Calu3 (cell line): Measurements from ENCODE around the gene TRIM10. TPM values are rescaled to one million over a fixed set of nuclear protein-coding genes. Genes with fewer than 3 reads are reported as not detected.
A peak's percentile ranks its signal among the peaks of the same experiment; 100 is the strongest.
"Not testable (repeated sequence)": the region's sequence is repeated elsewhere in the genome, so short reads cannot be mapped to it uniquely, and the experiment has no call there.

Experiments used
- BruUV-seq: library from RNA; stranded (reverse); fragments of 400-500 nt; replicated peaks from 2 replicates; lab custom pipeline; 2021; lab: Mats Ljungman, UMichigan
- CTCF ChIA-PET: fragments of 300-600 bp; sonication (Branson Sonifier 250); formaldehyde crosslinking; loops from one replicate; lab custom pipeline; 2022; ENCODE audit warnings: antibody characterized with exemption; lab: Charles Lee
- DNase-seq: peaks from one replicate; pipeline ENCODE4 v3.0.0; 2022
- H3K27ac Mint-ChIP-seq: one replicate; pipeline ENCODE4 v1.8.0; 2022; ENCODE audit warnings: mixed read lengths; ENCODE audit not compliant: unreplicated experiment
- H3K27me3 Mint-ChIP-seq: one replicate; pipeline ENCODE4 v1.8.0; 2022; ENCODE audit warnings: mixed read lengths; ENCODE audit not compliant: unreplicated experiment
- H3K36me3 Mint-ChIP-seq: one replicate; pipeline ENCODE4 v1.8.0; 2022; ENCODE audit warnings: mild to moderate bottlenecking, moderate library complexity, mixed read lengths; ENCODE audit not compliant: insufficient read depth, unreplicated experiment
- H3K4me1 Mint-ChIP-seq: one replicate; pipeline ENCODE4 v1.8.0; 2022; ENCODE audit warnings: mild to moderate bottlenecking, low read depth, mixed read lengths; ENCODE audit not compliant: unreplicated experiment
- H3K4me3 Mint-ChIP-seq: one replicate; pipeline ENCODE4 v1.8.0; 2022; ENCODE audit warnings: mild to moderate bottlenecking, low read depth, moderate library complexity, mixed read lengths; ENCODE audit not compliant: unreplicated experiment
- H3K9me3 Mint-ChIP-seq: one replicate; pipeline ENCODE4 v1.8.0; 2022; ENCODE audit warnings: low read depth, mixed read lengths; ENCODE audit not compliant: unreplicated experiment
- CTCF ChIP-seq: fragments of 200-600 bp; IDR thresholded peaks from one replicate; pipeline ENCODE4 v1.8.0; 2022; ENCODE audit warnings: antibody characterized with exemption; ENCODE audit not compliant: unreplicated experiment
- intact Hi-C: fragments of 100-400 bp; cut with micrococcal nuclease; formaldehyde crosslinking; loops from one replicate; pipeline ENCODE4 v1.10.0; 2022; ENCODE audit not compliant: unreplicated experiment
- total RNA-seq: library from RNA; stranded (reverse); gene quantifications from 2 replicates; pipeline ENCODE4 v1.2.3, GENCODE V29; 2022

The TRIM10 gene
- total RNA-seq, 1 experiment from 2014 or later, result 1.8 TPM

- H3K4me1 Mint-ChIP-seq, result peaks cover 51% of the 10 kb centered on the region
- H3K27ac Mint-ChIP-seq, result no peak overlapping the region
- no TSS peak for BruUV-seq
- no peak for DNase-seq
- H3K27me3 Mint-ChIP-seq, result no peaks in the 10 kb centered on the region
- no peak overlapping the region for H3K4me3 Mint-ChIP-seq
- no peak for TF ChIP-seq CTCF
- peaks cover 7% of the 10 kb centered on the region for H3K36me3 Mint-ChIP-seq
- H3K9me3 Mint-ChIP-seq, result no peaks in the 10 kb centered on the region
- intact Hi-C loops, result no loop called here
- CTCF ChIA-PET, result interaction anchor here (0.6 to 0.7 kb wide), 2 partner anchors 19 to 1067 kb away, joined by 3 to 4 read pairs; no protein-coding TSS in a partner anchor
Observed at GRCh38 chr6:30127238-30128093, 33.5 kb downstream of the TRIM10 start.

GRCh38 chr6:30122515-30122914 is 38.5 kb downstream of the TRIM10 start:
- Mint-ChIP-seq H3K36me3 (peaks cover 7% of the 10 kb centered on the region), H3K4me1 (peaks cover 51% of the 10 kb centered on the region), H3K9me3 (no peaks in the 10 kb centered on the region), H3K27ac (peak overlapping the region; percentile 44), H3K4me3 (no peak overlapping the region), H3K27me3 (no peaks in the 10 kb centered on the region)
- peak; percentile 49 for DNase-seq
- CTCF ChIA-PET, result interaction anchor here (0.6 to 2.1 kb wide), 5 partner anchors 8 to 186 kb away, joined by 4 to 12 read pairs (median 7); partner anchors contain the start of gene TRIM31
- no TSS peak for BruUV-seq
- intact Hi-C loops, result no loop called here
- TF ChIP-seq CTCF, result no peak

GRCh38 chr6:30121446-30122366 is 39.3 kb downstream of the TRIM10 start:
- Mint-ChIP-seq H3K9me3 (no peaks in the 10 kb centered on the region), H3K27ac (peak overlapping the region; percentile 44), H3K27me3 (no peaks in the 10 kb centered on the region), H3K36me3 (peaks cover 7% of the 10 kb centered on the region), H3K4me3 (no peak overlapping the region), H3K4me1 (peaks cover 51% of the 10 kb centered on the region)
- TSS peak; percentile 55 for BruUV-seq
- TF ChIP-seq CTCF, result no peak
- DNase-seq, result no peak
- intact Hi-C loops, result no loop called here
- CTCF ChIA-PET, result interaction anchor here (0.6 to 2.1 kb wide), 5 partner anchors 8 to 187 kb away, joined by 4 to 12 read pairs (median 7); partner anchors contain the start of gene TRIM31

- peaks cover 14% of the 10 kb centered on the region for H3K36me3 Mint-ChIP-seq
- H3K27me3 Mint-ChIP-seq, DNase-seq, BruUV-seq, H3K9me3 Mint-ChIP-seq, intact Hi-C loops, H3K4me3 Mint-ChIP-seq: not testable (repeated sequence)
- peaks cover 50% of the 10 kb centered on the region for H3K4me1 Mint-ChIP-seq
- H3K27ac Mint-ChIP-seq, result peak overlapping the region; percentile 22
- CTCF ChIA-PET, result interaction anchor here (0.6 to 1.3 kb wide), 2 partner anchors 11 to 327 kb away, joined by 5 to 6 read pairs; no protein-coding TSS in a partner anchor
Observed at GRCh38 chr6:30118691-30119090, 42.3 kb downstream of the TRIM10 start.
